Lower leg skin (tissue), 4 donors: ENCODE data around the gene ADAMTS6. TPM values are rescaled to one million over a fixed set of nuclear protein-coding genes. Genes with fewer than 3 reads are reported as not detected.

Source experiments
- DNase-seq, 2 donors: peaks; one replicate each; pipeline ENCODE4 v3.0.0-alpha.2; 2019; ENCODE audit warnings: low spot score in 2 of 2
- H3K4me3 ChIP-seq: fragments of 200-600 bp; sonication (generic); 2 replicates; pipeline ENCODE4 v1.5.1; 2017; ENCODE audit warnings: mild to moderate bottlenecking, low read depth; ENCODE audit not compliant: poor library complexity, severe bottlenecking
- POLR2A ChIP-seq, 2 donors: fragments of 450-650 bp; IDR thresholded peaks; one replicate each; pipeline ENCODE4 v1.6.1; 2016 to 2017; ENCODE audit warnings: antibody characterized with exemption in 2 of 2, mild to moderate bottlenecking in 1 of 2, moderate library complexity in 1 of 2
- WGBS, 2 donors: methylation state at CpG; one replicate each; pipeline ENCODE4 v1.1.5; 2018; 5-methylcytosine and 5-hydroxymethylcytosine counted together
- intact Hi-C: fragments of 100-400 bp; cut with DNase I; formaldehyde crosslinking; loops from one replicate; pipeline ENCODE4 v1.15.0; 2023; ENCODE audit warnings: low total_unique reads
- total RNA-seq, 4 donors: library from RNA; depleted of rRNA; stranded (reverse); fragments of >200 nt; gene quantifications; one replicate each; pipeline ENCODE4 v1.1.0, GENCODE V29; 2016
- TF ChIP-seq, protein P1 (sequence below), 3 donors: fragments of 450-650 bp; IDR thresholded peaks; one replicate each; pipeline ENCODE4 v1.5.1; 2016; ENCODE audit warnings: antibody characterized with exemption in 3 of 3, mild to moderate bottlenecking in 3 of 3, moderate library complexity in 2 of 3

Gene ADAMTS6
- total RNA-seq, 4 donors from 2014 or later: 0.42 to 1.1 (median 0.82) TPM

DNA sequence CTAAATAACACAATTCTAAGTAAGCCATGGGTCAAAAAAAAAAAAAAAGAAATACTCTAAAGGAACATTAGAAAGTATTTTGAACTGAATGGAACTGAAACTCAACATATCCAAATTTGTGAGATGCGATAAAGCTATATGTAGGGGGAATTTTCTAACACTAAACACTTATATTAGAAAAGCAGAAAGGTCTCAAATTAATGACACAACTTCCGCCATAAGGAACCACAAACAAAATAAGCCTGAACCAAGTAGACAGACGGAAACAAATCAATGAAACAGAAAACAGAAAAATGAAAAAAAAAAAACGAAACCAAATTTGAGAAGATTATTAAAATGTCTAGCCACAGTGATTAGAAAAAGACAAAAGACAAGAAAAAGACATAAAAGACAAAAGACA lies 39.9 kb downstream of the ADAMTS6 start:
- intact Hi-C loops: no loop called here
- H3K4me3 ChIP-seq: no peak overlapping the region
- TF ChIP-seq, protein P1, sequence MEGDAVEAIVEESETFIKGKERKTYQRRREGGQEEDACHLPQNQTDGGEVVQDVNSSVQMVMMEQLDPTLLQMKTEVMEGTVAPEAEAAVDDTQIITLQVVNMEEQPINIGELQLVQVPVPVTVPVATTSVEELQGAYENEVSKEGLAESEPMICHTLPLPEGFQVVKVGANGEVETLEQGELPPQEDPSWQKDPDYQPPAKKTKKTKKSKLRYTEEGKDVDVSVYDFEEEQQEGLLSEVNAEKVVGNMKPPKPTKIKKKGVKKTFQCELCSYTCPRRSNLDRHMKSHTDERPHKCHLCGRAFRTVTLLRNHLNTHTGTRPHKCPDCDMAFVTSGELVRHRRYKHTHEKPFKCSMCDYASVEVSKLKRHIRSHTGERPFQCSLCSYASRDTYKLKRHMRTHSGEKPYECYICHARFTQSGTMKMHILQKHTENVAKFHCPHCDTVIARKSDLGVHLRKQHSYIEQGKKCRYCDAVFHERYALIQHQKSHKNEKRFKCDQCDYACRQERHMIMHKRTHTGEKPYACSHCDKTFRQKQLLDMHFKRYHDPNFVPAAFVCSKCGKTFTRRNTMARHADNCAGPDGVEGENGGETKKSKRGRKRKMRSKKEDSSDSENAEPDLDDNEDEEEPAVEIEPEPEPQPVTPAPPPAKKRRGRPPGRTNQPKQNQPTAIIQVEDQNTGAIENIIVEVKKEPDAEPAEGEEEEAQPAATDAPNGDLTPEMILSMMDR (IDR thresholded peaks at IDR 0.05): no peak
- TF ChIP-seq POLR2A (IDR thresholded peaks at IDR 0.05): no peak
- 89 to 92% methylated on average over 4 of the region's 4 CpGs for WGBS, 2 donors
- no peak for DNase-seq

DNA sequence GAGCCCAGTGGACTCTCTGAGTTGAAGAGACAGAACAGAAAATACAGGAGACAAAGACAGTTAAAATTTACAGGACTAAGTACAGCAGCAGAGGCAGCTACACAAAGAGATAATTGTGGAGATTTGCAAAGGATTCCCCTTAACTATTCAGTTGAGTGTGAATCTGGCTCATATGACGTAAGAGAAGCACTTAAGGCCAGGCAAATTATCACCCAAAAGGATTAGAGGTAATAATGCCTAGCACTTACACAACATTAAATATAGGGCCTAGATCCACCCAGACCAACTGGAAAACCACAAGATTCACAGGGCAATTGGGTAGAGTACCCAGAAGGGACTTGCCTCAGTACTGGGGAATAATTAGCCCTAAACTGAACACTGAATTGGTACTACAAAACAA lies 41.3 kb downstream of the ADAMTS6 start:
- no peak overlapping the region for H3K4me3 ChIP-seq
- DNase-seq: no peak
- 91 to 92% methylated on average over 1 of the region's 1 CpG for WGBS, 2 donors

DNA sequence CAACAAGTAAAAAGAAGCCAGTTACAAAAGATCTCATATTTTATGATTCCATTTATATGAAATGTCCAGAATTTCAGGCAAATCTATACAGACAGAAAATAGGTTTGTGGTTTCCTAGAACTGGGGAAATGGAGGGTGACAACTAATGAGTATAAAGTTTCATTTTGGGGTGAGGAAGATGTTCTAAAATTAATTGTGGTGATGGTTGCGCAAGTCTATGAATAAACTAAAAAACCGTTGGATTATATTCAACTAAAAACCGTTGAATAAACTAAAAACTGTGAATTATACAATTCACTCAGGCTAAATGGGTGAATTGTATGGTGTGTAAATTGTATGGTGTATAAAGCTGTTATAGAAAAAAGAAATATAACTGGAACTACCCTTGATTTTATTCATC lies 47.6 kb downstream of the ADAMTS6 start:
- H3K4me3 ChIP-seq: no peak overlapping the region
- intact Hi-C loops: no loop called here
- 85 to 86% methylated on average over 3 of the region's 3 CpGs for WGBS, 2 donors
- DNase-seq: no peak
- TF ChIP-seq, protein P1 (IDR thresholded peaks at IDR 0.05): no peak
- TF ChIP-seq POLR2A (IDR thresholded peaks at IDR 0.05): no peak

More for the DNA sequence above, 41.3 kb downstream of the ADAMTS6 start:
- TF ChIP-seq POLR2A (IDR thresholded peaks at IDR 0.05): no peak
- TF ChIP-seq, protein P1 (IDR thresholded peaks at IDR 0.05): no peak
- intact Hi-C loops: no loop called here

DNA sequence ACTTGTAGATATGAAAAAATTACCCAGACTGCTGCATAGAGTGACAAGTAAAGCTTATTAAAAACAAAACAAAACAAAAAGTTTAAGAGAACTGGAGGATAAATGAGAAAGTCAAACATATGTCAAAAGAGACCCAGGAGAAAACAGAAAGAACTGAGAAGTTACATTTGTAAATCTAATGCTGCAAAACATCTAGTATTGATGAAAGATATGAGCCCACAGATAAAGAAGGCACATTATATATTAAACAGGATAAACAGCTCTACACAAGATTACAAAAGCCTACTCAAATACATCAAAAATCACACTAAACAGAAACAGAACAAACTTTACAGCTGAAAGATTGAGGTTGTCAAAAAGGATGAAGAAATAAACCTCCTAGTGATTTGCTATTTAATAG lies 55.1 kb downstream of the ADAMTS6 start:
- no peak for TF ChIP-seq POLR2A (IDR thresholded peaks at IDR 0.05)
- TF ChIP-seq, protein P1 (IDR thresholded peaks at IDR 0.05): no peak
- intact Hi-C loops: no loop called here
- DNase-seq: no peak
- no peak overlapping the region for H3K4me3 ChIP-seq

DNA sequence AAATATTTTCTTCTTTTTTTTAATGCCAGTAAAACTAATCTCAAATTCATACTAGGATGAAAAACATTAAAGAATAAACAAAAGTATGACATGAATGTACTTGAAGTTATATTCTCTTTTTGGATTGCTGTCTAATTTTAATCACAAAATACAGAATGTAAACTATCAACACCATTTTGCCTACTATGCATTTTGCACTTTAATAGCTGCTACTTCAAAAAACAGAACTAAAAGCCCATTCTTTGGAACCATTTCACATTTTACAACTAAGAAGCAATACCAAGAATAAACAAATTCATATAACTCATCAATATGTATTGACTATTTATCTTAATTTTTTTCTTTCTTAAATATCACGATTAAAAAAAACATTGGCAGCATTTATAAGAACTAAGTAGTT lies 58.1 kb downstream of the ADAMTS6 start:
- 83 to 91% methylated on average over 1 of the region's 1 CpG for WGBS, 2 donors
- no peak for TF ChIP-seq POLR2A (IDR thresholded peaks at IDR 0.05)
- TF ChIP-seq, protein P1 (IDR thresholded peaks at IDR 0.05): no peak
- intact Hi-C loops: no loop called here

DNA sequence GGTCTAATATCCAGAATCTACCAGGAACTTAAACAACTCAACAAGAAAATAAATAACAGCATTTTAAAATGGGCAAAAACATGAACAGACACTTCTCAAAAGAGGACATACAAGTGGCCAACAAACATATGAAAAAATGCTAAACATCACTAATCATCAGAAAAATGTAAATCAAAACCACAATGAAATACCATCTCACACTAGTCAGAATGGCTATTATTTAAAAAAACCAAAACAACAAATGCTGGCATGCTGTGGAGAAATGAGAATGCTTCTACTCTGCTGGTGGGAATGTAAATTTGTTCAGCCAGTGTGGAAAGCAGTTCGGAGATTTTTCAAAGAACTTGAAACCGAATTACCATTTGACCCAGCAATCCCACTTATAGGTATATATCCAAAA lies 63.1 kb downstream of the ADAMTS6 start:
- no peak overlapping the region for H3K4me3 ChIP-seq
- DNase-seq: no peak
- 89 to 97% methylated on average over 2 of the region's 2 CpGs for WGBS, 2 donors
- no peak for TF ChIP-seq POLR2A (IDR thresholded peaks at IDR 0.05)
- TF ChIP-seq, protein P1 (IDR thresholded peaks at IDR 0.05): no peak
- intact Hi-C loops: no loop called here

More for the DNA sequence above, 58.1 kb downstream of the ADAMTS6 start:
- H3K4me3 ChIP-seq: no peak overlapping the region
- no peak for DNase-seq
